HUDEP-2 (cell line): ENCODE results near the gene ITM2A.

Experiments
- DNase-seq, 76 experiments: peaks; one replicate each; lab custom pipeline; 2025; ENCODE audit not compliant: unreplicated experiment in 76 of 76; lab: John Stamatoyannopoulos, UW

ITM2A gene

GRCh38 chrX:79325263-79325958 is 41.7 kb downstream of the ITM2A start:
- no peak for DNase-seq
